ENCODE data around the gene CACNA2D3. TPM values are rescaled to one million over a fixed set of nuclear protein-coding genes. Genes with fewer than 3 reads are reported as not detected.

Gene CACNA2D3
- total RNA-seq, 4 donors from 2014 or later: 0.55 to 3.4 (median 1.6) TPM

DNA sequence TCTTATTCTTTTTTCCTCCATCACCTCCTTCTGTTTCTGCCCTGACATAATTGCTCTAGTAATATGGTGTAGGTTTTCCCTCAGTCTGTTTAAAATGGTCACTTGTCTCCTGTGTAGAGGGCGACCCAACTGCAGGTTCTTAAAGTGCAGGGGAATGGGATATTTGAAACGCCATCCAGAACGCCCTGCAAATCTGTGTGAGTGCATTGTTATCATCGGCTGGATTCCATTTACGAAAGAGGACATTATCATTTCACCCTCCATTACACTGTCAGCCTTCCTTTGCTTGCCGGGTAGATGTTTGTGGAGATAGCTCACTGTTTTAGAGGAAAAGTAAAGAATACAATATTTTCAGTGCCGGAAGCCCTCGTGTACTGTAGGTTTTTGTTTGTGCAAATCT lies 451.5 kb downstream of the CACNA2D3 start:
- in situ Hi-C loops (cut with MboI; ENCODE audit: low pct_ligation_motif_present in 1 of 4, low pct_unique_long_range_greater_than_20kb in 1 of 4, low sequenced_read_pairs in 3 of 4) (no loop called here), intact Hi-C loops (cut with DNase I; ENCODE audit: low total_unique reads) (no loop called here)
- Histone ChIP-seq H3K4me1 (no peaks in the 10 kb centered on the region), H3K36me3 (no peaks in the 10 kb centered on the region), H3K27ac (no peak overlapping the region), H3K4me3 (no peak overlapping the region), H3K27me3 (no peaks in the 10 kb centered on the region), H3K9me3 (no peaks in the 10 kb centered on the region)
- no peak for DNase-seq
- WGBS, 2 donors (ENCODE audit: low coverage in 1 of 2): 78 to 80% methylated on average over 6 to 8 of the region's 8 CpGs
- TF ChIP-seq POLR2A (IDR thresholded peaks at IDR 0.05): no peak
- no peak for TF ChIP-seq POLR2AphosphoS5 (IDR thresholded peaks at IDR 0.05)
- no peak for TF ChIP-seq EP300 (IDR thresholded peaks at IDR 0.05; ENCODE audit: low read depth)
- TF ChIP-seq, protein P1, sequence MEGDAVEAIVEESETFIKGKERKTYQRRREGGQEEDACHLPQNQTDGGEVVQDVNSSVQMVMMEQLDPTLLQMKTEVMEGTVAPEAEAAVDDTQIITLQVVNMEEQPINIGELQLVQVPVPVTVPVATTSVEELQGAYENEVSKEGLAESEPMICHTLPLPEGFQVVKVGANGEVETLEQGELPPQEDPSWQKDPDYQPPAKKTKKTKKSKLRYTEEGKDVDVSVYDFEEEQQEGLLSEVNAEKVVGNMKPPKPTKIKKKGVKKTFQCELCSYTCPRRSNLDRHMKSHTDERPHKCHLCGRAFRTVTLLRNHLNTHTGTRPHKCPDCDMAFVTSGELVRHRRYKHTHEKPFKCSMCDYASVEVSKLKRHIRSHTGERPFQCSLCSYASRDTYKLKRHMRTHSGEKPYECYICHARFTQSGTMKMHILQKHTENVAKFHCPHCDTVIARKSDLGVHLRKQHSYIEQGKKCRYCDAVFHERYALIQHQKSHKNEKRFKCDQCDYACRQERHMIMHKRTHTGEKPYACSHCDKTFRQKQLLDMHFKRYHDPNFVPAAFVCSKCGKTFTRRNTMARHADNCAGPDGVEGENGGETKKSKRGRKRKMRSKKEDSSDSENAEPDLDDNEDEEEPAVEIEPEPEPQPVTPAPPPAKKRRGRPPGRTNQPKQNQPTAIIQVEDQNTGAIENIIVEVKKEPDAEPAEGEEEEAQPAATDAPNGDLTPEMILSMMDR (IDR thresholded peaks at IDR 0.05): no peak

DNA sequence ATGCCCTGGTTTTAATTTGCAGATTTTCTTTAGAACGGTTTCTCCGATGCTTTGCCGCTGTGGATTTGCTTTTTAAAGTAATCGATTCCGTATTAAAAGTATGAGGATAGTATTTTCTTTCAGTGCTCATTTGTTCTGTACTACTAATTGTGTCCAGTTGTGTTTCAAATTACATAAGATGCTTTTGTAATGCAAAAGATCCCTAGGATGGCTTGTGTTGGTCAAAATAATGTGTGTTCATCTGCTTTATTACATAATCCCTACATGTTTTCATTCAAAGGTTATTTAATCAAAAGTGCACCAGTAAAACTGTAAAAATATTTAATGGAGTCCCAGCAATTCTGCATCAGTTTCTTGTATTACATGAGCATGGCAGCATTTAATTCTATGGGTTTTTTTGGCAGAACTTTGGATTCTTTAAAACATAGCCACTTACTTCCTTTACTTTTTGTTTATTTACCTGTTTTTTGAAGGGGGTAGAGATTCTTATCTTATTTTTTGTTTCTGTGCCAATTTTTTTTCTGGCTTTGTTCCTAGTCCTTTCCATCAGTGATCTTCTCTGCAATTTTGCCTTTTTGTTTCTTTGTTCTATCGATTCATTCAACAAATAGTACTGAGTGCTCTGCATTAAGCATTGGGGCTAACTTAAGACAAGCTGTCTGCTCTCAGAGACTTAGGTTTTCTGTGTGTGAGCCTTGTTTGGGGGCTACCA lies 452.7 kb downstream of the CACNA2D3 start:
- Histone ChIP-seq H3K27me3 (no peaks in the 10 kb centered on the region), H3K4me3 (no peak overlapping the region), H3K9me3 (no peaks in the 10 kb centered on the region), H3K27ac (no peak overlapping the region), H3K4me1 (no peaks in the 10 kb centered on the region), H3K36me3 (no peaks in the 10 kb centered on the region)
- intact Hi-C loops (cut with DNase I; ENCODE audit: low total_unique reads): no loop called here
- TF ChIP-seq, protein P1 (IDR thresholded peaks at IDR 0.05): no peak
- no peak for DNase-seq
- in situ Hi-C loops (cut with MboI; ENCODE audit: low pct_ligation_motif_present in 1 of 4, low pct_unique_long_range_greater_than_20kb in 1 of 4, low sequenced_read_pairs in 3 of 4): no loop called here
- WGBS, 2 donors (ENCODE audit: low coverage in 1 of 2): 87 to 90% methylated on average over 6 of the region's 6 CpGs

DNA sequence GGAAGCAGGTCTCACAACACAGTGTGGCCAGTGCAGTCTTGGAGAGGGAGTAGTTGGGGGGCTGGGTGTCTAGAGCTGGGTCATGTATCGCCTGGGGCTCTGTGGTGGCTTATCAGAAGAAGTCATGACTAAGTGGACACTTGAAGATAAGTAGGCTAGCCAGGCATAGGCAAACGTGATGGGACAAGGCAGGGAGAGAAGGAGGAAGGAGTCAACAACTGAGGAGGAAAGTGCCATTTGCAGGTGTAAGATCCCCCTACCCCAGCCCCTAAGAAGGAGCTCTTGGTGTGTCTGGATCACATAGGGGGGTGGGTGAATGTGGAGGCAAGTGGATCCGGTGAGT lies 453.2 kb downstream of the CACNA2D3 start:
- Histone ChIP-seq H3K27ac (no peak overlapping the region), H3K9me3 (no peaks in the 10 kb centered on the region), H3K4me3 (no peak overlapping the region), H3K4me1 (no peaks in the 10 kb centered on the region), H3K27me3 (no peaks in the 10 kb centered on the region), H3K36me3 (no peaks in the 10 kb centered on the region)
- in situ Hi-C loops (cut with MboI; ENCODE audit: low pct_ligation_motif_present in 1 of 4, low pct_unique_long_range_greater_than_20kb in 1 of 4, low sequenced_read_pairs in 3 of 4) (no loop called here), intact Hi-C loops (cut with DNase I; ENCODE audit: low total_unique reads) (no loop called here)
- DNase-seq: no peak
- 68 to 87% methylated on average over 2 to 3 of the region's 3 CpGs for WGBS, 2 donors (ENCODE audit: low coverage in 1 of 2)
- TF ChIP-seq, protein P1 (IDR thresholded peaks at IDR 0.05): no peak
- TF ChIP-seq POLR2A (IDR thresholded peaks at IDR 0.05): no peak
- TF ChIP-seq POLR2AphosphoS5 (IDR thresholded peaks at IDR 0.05): no peak
- no peak for TF ChIP-seq EP300 (IDR thresholded peaks at IDR 0.05; ENCODE audit: low read depth)

DNA sequence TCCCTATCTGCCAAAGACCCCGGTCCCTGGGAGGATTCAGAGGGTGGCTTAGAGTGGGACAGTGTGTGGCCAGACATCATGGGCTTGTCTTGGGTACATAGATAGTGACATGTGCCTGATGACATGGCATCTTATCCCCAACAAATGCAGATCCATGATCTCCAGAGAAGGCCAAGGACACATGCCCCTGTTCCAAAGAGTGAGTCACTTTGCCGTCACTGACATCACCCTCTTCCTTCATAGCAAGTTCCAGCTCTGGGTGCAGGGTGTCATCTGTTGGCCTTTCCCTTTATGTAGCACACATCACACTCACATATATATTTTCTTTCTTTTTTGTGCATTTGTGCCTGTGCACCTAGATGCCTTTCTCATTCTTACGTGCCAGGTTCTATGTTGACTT lies 455.0 kb downstream of the CACNA2D3 start:
- in situ Hi-C loops (cut with MboI; ENCODE audit: low pct_ligation_motif_present in 1 of 4, low pct_unique_long_range_greater_than_20kb in 1 of 4, low sequenced_read_pairs in 3 of 4) (no loop called here), intact Hi-C loops (cut with DNase I; ENCODE audit: low total_unique reads) (no loop called here)
- no peaks in the 10 kb centered on the region for H3K36me3 ChIP-seq
- no peaks in the 10 kb centered on the region for H3K27me3 ChIP-seq
- no peak for TF ChIP-seq EP300 (IDR thresholded peaks at IDR 0.05; ENCODE audit: low read depth)
- TF ChIP-seq, protein P1 (IDR thresholded peaks at IDR 0.05): no peak
- no peak for TF ChIP-seq POLR2A (IDR thresholded peaks at IDR 0.05)
- TF ChIP-seq POLR2AphosphoS5 (IDR thresholded peaks at IDR 0.05): no peak
- H3K4me3 ChIP-seq: no peak overlapping the region
- 97 to 100% methylated on average over 1 to 3 of the region's 3 CpGs for WGBS, 2 donors (ENCODE audit: low coverage in 1 of 2)
- no peak for DNase-seq
- no peaks in the 10 kb centered on the region for H3K4me1 ChIP-seq
- H3K9me3 ChIP-seq: no peaks in the 10 kb centered on the region
- no peak overlapping the region for H3K27ac ChIP-seq

Measured in transverse colon (tissue), 4 donors.